Breast epithelium (tissue), 4 donors: ENCODE data around the gene DDX28. TPM values are rescaled to one million over a fixed set of nuclear protein-coding genes. Genes with fewer than 3 reads are reported as not detected.
A peak's percentile ranks its signal among the peaks of the same experiment; 100 is the strongest.

Source experiments
- DNase-seq, 2 donors: peaks; one replicate each; pipeline ENCODE4 v3.0.0-alpha.2; 2019; ENCODE audit warnings: low spot score in 2 of 2
- H3K27ac ChIP-seq, 2 donors: fragments of 200-600 bp; sonication (generic) in 1 of 2; one replicate each; pipeline ENCODE4 v1.5.1; 2016 to 2019; ENCODE audit warnings: mild to moderate bottlenecking in 1 of 2
- H3K27me3 ChIP-seq, 2 donors: fragments of 200-600 bp; sonication (generic) in 1 of 2; one replicate each; pipeline versions ENCODE4 v1.5.1 to v1.6.0; 2017 to 2019; ENCODE audit warnings: control low read depth in 1 of 2, mild to moderate bottlenecking in 1 of 2
- H3K36me3 ChIP-seq: fragments of 200-600 bp; one replicate; pipeline ENCODE4 v1.5.1; 2019
- H3K4me1 ChIP-seq, 2 donors: fragments of 200-600 bp; sonication (generic); one replicate each; pipeline ENCODE4 v1.5.1; 2016 to 2019; ENCODE audit warnings: control low read depth in 1 of 2
- H3K4me3 ChIP-seq, 3 donors: fragments of 200-600 bp; sonication (generic); 1 replicate in 2 of 3; 2 replicates in 1 of 3; pipeline ENCODE4 v1.5.1; 2016 to 2019; ENCODE audit warnings: mild to moderate bottlenecking in 3 of 3, moderate library complexity in 2 of 3
- H3K9me3 ChIP-seq, 2 donors: fragments of 200-600 bp; sonication (generic) in 1 of 2; one replicate each; pipeline ENCODE4 v1.5.1; 2016 to 2019; ENCODE audit warnings: control low read depth in 1 of 2
- CTCF ChIP-seq, 3 donors: fragments of 450-650 bp; IDR thresholded peaks; one replicate each; pipeline ENCODE4 v1.5.1; 2016 to 2017; ENCODE audit warnings: antibody characterized with exemption in 3 of 3, mild to moderate bottlenecking in 3 of 3, moderate library complexity in 3 of 3
- POLR2A ChIP-seq: fragments of 450-650 bp; IDR thresholded peaks from one replicate; pipeline ENCODE4 v1.6.1; 2016; ENCODE audit warnings: antibody characterized with exemption, mild to moderate bottlenecking, moderate library complexity
- POLR2AphosphoS5 ChIP-seq, 3 donors: sonication (generic); formaldehyde crosslinking; IDR thresholded peaks; one replicate each; pipeline ENCODE4 v1.6.1; 2017; ENCODE audit warnings: antibody characterized with exemption in 3 of 3
- intact Hi-C: fragments of 100-400 bp; cut with DNase I; formaldehyde crosslinking; loops from one replicate; pipeline ENCODE4 v1.15.1; 2023; ENCODE audit warnings: low total_unique reads
- total RNA-seq, 3 donors: library from RNA; depleted of rRNA; stranded (reverse); fragments of >200 nt; gene quantifications; one replicate each; pipeline ENCODE4 v1.1.0, GENCODE V29; 2016

Gene DDX28
- 1 to 10 TPM; 7.2 to 7.5 (median 7.5) TPM for total RNA-seq

- Histone ChIP-seq H3K4me3 (peak within 1 kb of the TSS; percentile 76 to 99 (median 97)), H3K36me3 (no peaks in the 10 kb centered on the region), H3K27ac (peak within 1 kb of the TSS; percentile 88 to 93), H3K9me3 (no peaks in the 10 kb centered on the region), H3K27me3 (no peaks in the 10 kb centered on the region), H3K4me1 (peaks cover 9 to 14% of the 10 kb centered on the region in 2 donors)
- intact Hi-C loops, result no loop called here
- TF ChIP-seq POLR2AphosphoS5 (IDR thresholded peaks at IDR 0.05) (peak; percentile 96 to 99 (median 99)), CTCF (IDR thresholded peaks at IDR 0.05) (no peak), POLR2A (peak; percentile 53)
- DNase-seq, result peak; percentile 85 to 90
These were observed at the start of gene DDX28, which contains the start of gene DUS2 for GRCh38 chr16:68022728-68023537. DDX28 (minus strand) TSS chr16:68023232; CDS start chr16:68023202, 30 bp downstream. DUS2 (plus strand) TSS chr16:68023284; CDS start chr16:68038024, 14,740 bp downstream.

GRCh38 chr16:68072038-68072695 lies 49.1 kb upstream of the DDX28 start:
- peak overlapping the region in 1 of 3 donors; percentile 11 for H3K4me3 ChIP-seq
- TF ChIP-seq CTCF (IDR thresholded peaks at IDR 0.05) (peak in 1 of 3 donors; percentile 9), POLR2AphosphoS5 (IDR thresholded peaks at IDR 0.05) (no peak)
- H3K36me3 ChIP-seq, result no peaks in the 10 kb centered on the region
- no peaks in the 10 kb centered on the region for H3K9me3 ChIP-seq
- no peaks in the 10 kb centered on the region for H3K4me1 ChIP-seq
- no peaks in the 10 kb centered on the region for H3K27me3 ChIP-seq
- intact Hi-C loops, result no loop called here
- peak in 1 of 2 donors; percentile 53 for DNase-seq
- peak overlapping the region; percentile 60 to 76 for H3K27ac ChIP-seq

GRCh38 chr16:68071518-68071901 lies 48.5 kb upstream of the DDX28 start:
- H3K36me3 ChIP-seq, result no peaks in the 10 kb centered on the region
- H3K4me3 ChIP-seq, result no peak overlapping the region
- no peaks in the 10 kb centered on the region for H3K4me1 ChIP-seq
- no peaks in the 10 kb centered on the region for H3K27me3 ChIP-seq
- H3K27ac ChIP-seq, result no peak overlapping the region
- intact Hi-C loops, result no loop called here
- no peaks in the 10 kb centered on the region for H3K9me3 ChIP-seq
- DNase-seq, result no peak
- TF ChIP-seq CTCF (IDR thresholded peaks at IDR 0.05), result no peak
- no peak for TF ChIP-seq POLR2A
- TF ChIP-seq POLR2AphosphoS5 (IDR thresholded peaks at IDR 0.05), result no peak

- no peaks in the 10 kb centered on the region for H3K4me1 ChIP-seq
- intact Hi-C loops, result no loop called here
- H3K36me3 ChIP-seq, result no peaks in the 10 kb centered on the region
- no peak overlapping the region for H3K4me3 ChIP-seq
- no peak overlapping the region for H3K27ac ChIP-seq
- no peak for TF ChIP-seq POLR2A
- no peak for TF ChIP-seq POLR2AphosphoS5 (IDR thresholded peaks at IDR 0.05)
- no peak for TF ChIP-seq CTCF (IDR thresholded peaks at IDR 0.05)
- H3K27me3 ChIP-seq, result no peaks in the 10 kb centered on the region
- DNase-seq, result no peak
- H3K9me3 ChIP-seq, result no peaks in the 10 kb centered on the region
These were observed 47.9 kb upstream of the DDX28 start for GRCh38 chr16:68070806-68071517.
